Urinary bladder (tissue), 4 donors: ENCODE measurements around the gene CASZ1. TPM values are rescaled to one million over a fixed set of nuclear protein-coding genes. Genes with fewer than 3 reads are reported as not detected.

Experiments
- DNase-seq: peaks from one replicate; pipeline ENCODE4 v3.0.0-alpha.2; 2015; ENCODE audit errors: extremely low spot score
- H3K27ac ChIP-seq: one replicate; pipeline ENCODE4 v1.5.1; 2013; ENCODE audit warnings: low read depth, mild to moderate bottlenecking, moderate library complexity
- H3K36me3 ChIP-seq: one replicate; pipeline ENCODE4 v1.6.1; 2013; ENCODE audit warnings: mild to moderate bottlenecking, moderate library complexity; ENCODE audit not compliant: insufficient read depth
- H3K4me1 ChIP-seq: one replicate; pipeline ENCODE4 v1.6.1; 2013; ENCODE audit warnings: mild to moderate bottlenecking, moderate library complexity; ENCODE audit not compliant: insufficient read depth
- H3K4me3 ChIP-seq: one replicate; pipeline ENCODE4 v1.5.1; 2013; ENCODE audit warnings: low read depth, low read length
- WGBS: extraction: QIAGEN DNeasy Blood & Tissue Kit; methylation state at CpG from one replicate; pipeline ENCODE4 v1.1.7; 2013; 5-methylcytosine and 5-hydroxymethylcytosine counted together
- polyA plus RNA-seq: library from polyadenylated mRNA; stranded (reverse); fragments of 200-250 nt; gene quantifications from one replicate; pipeline ENCODE4 v1.2.3, GENCODE V29; 2013
- total RNA-seq: library from RNA; depleted of rRNA; stranded (reverse); fragments of >200 nt; gene quantifications from one replicate; pipeline ENCODE4 v1.2.3, GENCODE V29; 2014
- donor health status: healthy with polysubstance abuse.
- donor health status: healthy.

The CASZ1 gene
- total and polyA plus RNA-seq, 2 donors = 10.6 to 19.4 TPM

GRCh38 chr1:10672343-10673050 is 123.9 kb downstream of the CASZ1 start:
- H3K36me3 ChIP-seq = no peaks in the 10 kb centered on the region
- DNase-seq = no peak
- WGBS = 64% methylated on average over 35 of the region's 35 CpGs
- H3K4me3 ChIP-seq = no peak overlapping the region
- no peaks in the 10 kb centered on the region for H3K4me1 ChIP-seq
- no peak overlapping the region for H3K27ac ChIP-seq

GRCh38 chr1:10671622-10672342 is 124.7 kb downstream of the CASZ1 start:
- Histone ChIP-seq H3K36me3 (no peaks in the 10 kb centered on the region), H3K4me1 (no peaks in the 10 kb centered on the region), H3K4me3 (no peak overlapping the region), H3K27ac (no peak overlapping the region)
- no peak for DNase-seq
- WGBS = 51% methylated on average over 27 of the region's 27 CpGs

- 66% methylated on average over 18 of the region's 18 CpGs for WGBS
- no peaks in the 10 kb centered on the region for H3K4me1 ChIP-seq
- H3K27ac ChIP-seq = no peak overlapping the region
- no peak overlapping the region for H3K4me3 ChIP-seq
- no peak for DNase-seq
- no peaks in the 10 kb centered on the region for H3K36me3 ChIP-seq
Measured at GRCh38 chr1:10671090-10671489, 125.4 kb downstream of the CASZ1 start.

GRCh38 chr1:10670190-10670589 is 126.3 kb downstream of the CASZ1 start:
- no peaks in the 10 kb centered on the region for H3K4me1 ChIP-seq
- H3K36me3 ChIP-seq = no peaks in the 10 kb centered on the region
- DNase-seq = no peak
- no peak overlapping the region for H3K27ac ChIP-seq
- 86% methylated on average over 10 of the region's 10 CpGs for WGBS
- no peak overlapping the region for H3K4me3 ChIP-seq

- no peak overlapping the region for H3K27ac ChIP-seq
- 48% methylated on average over 12 of the region's 12 CpGs for WGBS
- no peak overlapping the region for H3K4me3 ChIP-seq
- DNase-seq = no peak
- no peaks in the 10 kb centered on the region for H3K4me1 ChIP-seq
- H3K36me3 ChIP-seq = no peaks in the 10 kb centered on the region
Measured at GRCh38 chr1:10669570-10669969, 126.9 kb downstream of the CASZ1 start.

GRCh38 chr1:10667861-10668761 is 128.3 kb downstream of the CASZ1 start:
- WGBS = 38% methylated on average over 40 of the region's 40 CpGs
- Histone ChIP-seq H3K4me3 (no peak overlapping the region), H3K36me3 (no peaks in the 10 kb centered on the region), H3K4me1 (no peaks in the 10 kb centered on the region), H3K27ac (no peak overlapping the region)
- no peak for DNase-seq

GRCh38 chr1:10665930-10666850 is 130.3 kb downstream of the CASZ1 start:
- DNase-seq = no peak
- Histone ChIP-seq H3K36me3 (no peaks in the 10 kb centered on the region), H3K4me3 (no peak overlapping the region), H3K4me1 (no peaks in the 10 kb centered on the region), H3K27ac (no peak overlapping the region)
- WGBS = 84% methylated on average over 36 of the region's 36 CpGs

- Histone ChIP-seq H3K4me3 (no peak overlapping the region), H3K4me1 (no peaks in the 10 kb centered on the region), H3K36me3 (no peaks in the 10 kb centered on the region), H3K27ac (no peak overlapping the region)
- no peak for DNase-seq
- WGBS = 95% methylated on average over 31 of the region's 31 CpGs
Measured at GRCh38 chr1:10665226-10665625, 131.2 kb downstream of the CASZ1 start.

GRCh38 chr1:10664251-10664650 is 132.2 kb downstream of the CASZ1 start:
- Histone ChIP-seq H3K4me1 (no peaks in the 10 kb centered on the region), H3K27ac (no peak overlapping the region), H3K36me3 (peaks cover 4% of the 10 kb centered on the region), H3K4me3 (no peak overlapping the region)
- WGBS = 47% methylated on average over 15 of the region's 15 CpGs
- DNase-seq = no peak

- H3K4me1 ChIP-seq = no peaks in the 10 kb centered on the region
- H3K36me3 ChIP-seq = peaks cover 4% of the 10 kb centered on the region
- DNase-seq = no peak
- no peak overlapping the region for H3K27ac ChIP-seq
- WGBS = 18% methylated on average over 15 of the region's 15 CpGs
- no peak overlapping the region for H3K4me3 ChIP-seq
Measured at GRCh38 chr1:10663678-10664035, 132.8 kb downstream of the CASZ1 start.

- WGBS = 55% methylated on average over 26 of the region's 26 CpGs
- Histone ChIP-seq H3K4me3 (no peak overlapping the region), H3K4me1 (no peaks in the 10 kb centered on the region), H3K27ac (no peak overlapping the region), H3K36me3 (peaks cover 4% of the 10 kb centered on the region)
- DNase-seq = no peak
Measured at GRCh38 chr1:10662824-10663677, 133.4 kb downstream of the CASZ1 start.

GRCh38 chr1:10662090-10662688 is 134.3 kb downstream of the CASZ1 start:
- DNase-seq = no peak
- WGBS = 97% methylated on average over 8 of the region's 8 CpGs
- Histone ChIP-seq H3K27ac (no peak overlapping the region), H3K4me1 (no peaks in the 10 kb centered on the region), H3K4me3 (no peak overlapping the region), H3K36me3 (peaks cover 4% of the 10 kb centered on the region)
